ENCODE results near the gene ASIC4. TPM values are rescaled to one million over a fixed set of nuclear protein-coding genes. Genes with fewer than 3 reads are reported as not detected.

The ASIC4 gene
- total and polyA plus RNA-seq, 2 of the 8 experiments (the other 6 are each of a cell fraction or from before 2014, with no cell fraction given) = 0.12 to 0.22 TPM

GRCh38 chr2:219491278-219491963, 22.9 kb upstream of the ASIC4 start:
- Histone ChIP-seq H2BK120ac (replicated peaks; ENCODE audit: low read depth, low read length) (no peak overlapping the region), H2AK5ac (ENCODE audit: low read depth, low read length) (no peak overlapping the region), H4K91ac (replicated peaks; ENCODE audit: insufficient read length, low read length) (no peak overlapping the region), H2BK20ac (ENCODE audit: low read length) (no peak overlapping the region), H3K79me2 (ENCODE audit: control insufficient read depth in 1 of 2, insufficient read depth in 2 of 2, low read length in 2 of 2) (no peaks in the 10 kb centered on the region), H2BK15ac (ENCODE audit: low read length) (no peak overlapping the region; the same call in 1 of the 2 replicates), H3K23me2 (ENCODE audit: low read depth, low read length) (peaks cover under 1% of the 10 kb centered on the region; the same call in 1 of the 2 replicates), H4K8ac (ENCODE audit: extremely low read depth, insufficient read depth, low read length) (no peak overlapping the region), H3K4me1 (replicated peaks in 1 of 4; ENCODE audit: control insufficient read depth in 3 of 4, insufficient read depth in 4 of 4, low read length in 3 of 4) (peaks cover 0 to 27% (median 19%) of the 10 kb centered on the region in 4 experiments; a peak in 6 of 7 replicates), H3K56ac (replicated peaks; ENCODE audit: insufficient read length, low read depth, low read length) (no peak overlapping the region), H4K20me1 (replicated peaks in 1 of 2; ENCODE audit: control insufficient read depth in 1 of 2, insufficient read depth in 2 of 2, low read length in 2 of 2) (no peaks in the 10 kb centered on the region), H3K27ac (ENCODE audit: low read depth, low read length) (no peak overlapping the region), H3K9me3 (ENCODE audit: insufficient read depth in 2 of 2, low read depth in 1 of 2, low read length in 1 of 2) (no peaks in the 10 kb centered on the region), H2BK12ac (ENCODE audit: low read depth, low read length) (peak overlapping the region; percentile 14; the same call in 1 of the 2 replicates), H3K23ac (ENCODE audit: insufficient read length) (no peak overlapping the region), H3K14ac (ENCODE audit: insufficient read length) (no peak overlapping the region), H2AFZ (ENCODE audit: low read length) (no peak overlapping the region), H3K4me3 (ENCODE audit: extremely low read depth in 1 of 4, insufficient read depth in 2 of 4, low read depth in 3 of 4, low read length in 4 of 4) (no peak overlapping the region), H3K4ac (replicated peaks; ENCODE audit: insufficient read length, low read depth, low read length) (no peak overlapping the region), H3K79me1 (ENCODE audit: low read depth, low read length) (no peaks in the 10 kb centered on the region), H4K5ac (ENCODE audit: insufficient read length, low read depth, low read length) (no peak overlapping the region), H3K36me3 (ENCODE audit: control insufficient read depth in 2 of 4, insufficient read depth in 4 of 4, low read length in 3 of 4) (no peaks in the 10 kb centered on the region), H3K18ac (ENCODE audit: extremely low read depth, low read length) (no peak overlapping the region), H3K9ac (replicated peaks in 1 of 4; ENCODE audit: extremely low read depth in 1 of 4, low read depth in 3 of 4, low read length in 3 of 4) (no peak overlapping the region), H3K27me3 (replicated peaks in 1 of 4; ENCODE audit: control insufficient read depth in 3 of 4, extremely low read depth in 1 of 4, insufficient read depth in 3 of 4, low read length in 3 of 4) (peaks cover 8 to 32% (median 21%) of the 10 kb centered on the region in 4 experiments), H2BK5ac (ENCODE audit: low read depth, low read length) (no peak overlapping the region), H3K4me2 (ENCODE audit: insufficient read depth in 1 of 2, low read depth in 2 of 2, low read length in 2 of 2) (no peak overlapping the region)
- ChIA-PET CTCF (ENCODE audit: partially characterized antibody) (interaction anchor here (1.0 to 113.1 kb wide), 8 partner anchors 2 to 198 kb away, joined by 3 to 7248 read pairs (median 6); partner anchors contain the start of genes ASIC4, CHPF, DES and GMPPA), POLR2A (ENCODE audit: partially characterized antibody) (interaction anchor here (0.6 to 19.9 kb wide), 11 partner anchors 7 to 102 kb away, joined by 3 to 216 read pairs (median 5); partner anchors contain the start of genes ASIC4 and GMPPA)
- 84% methylated on average over 14 of the region's 14 CpGs; no CpG with 5 or more reads in 1 of the 2 experiments for WGBS, 2 experiments (ENCODE audit: extremely low coverage in 1 of 2, insufficient coverage in 1 of 2, insufficient read length in 1 of 2, insufficient replicate concordance in 2 of 2, low coverage in 1 of 2, low lambda C conversion rate in 2 of 2, missing lambda C conversion rate in 1 of 2)
- no peak for DNase-seq (ENCODE audit: low read depth in 1 of 2, low spot score in 2 of 2)
- TF ChIP-seq POU5F1 (IDR thresholded peaks at IDR 0.05; ENCODE audit: low read depth, low read length) (no peak), CEBPB (IDR thresholded peaks at IDR 0.05; ENCODE audit: low read depth, low read length) (no peak), ZNF274 (IDR thresholded peaks at IDR 0.05; ENCODE audit: borderline replicate concordance, extremely low read depth, low read length) (no peak), POLR2A (IDR thresholded peaks at IDR 0.05; ENCODE audit: control extremely low read depth in 1 of 2, low read depth in 2 of 2, low read length in 2 of 2) (no peak), MAFK (IDR thresholded peaks at IDR 0.05; ENCODE audit: low read depth, low read length) (no peak)
- FAIRE-seq = no peak
